ENCODE measurements around the gene SLC31A2.

Gene SLC31A2

DNA sequence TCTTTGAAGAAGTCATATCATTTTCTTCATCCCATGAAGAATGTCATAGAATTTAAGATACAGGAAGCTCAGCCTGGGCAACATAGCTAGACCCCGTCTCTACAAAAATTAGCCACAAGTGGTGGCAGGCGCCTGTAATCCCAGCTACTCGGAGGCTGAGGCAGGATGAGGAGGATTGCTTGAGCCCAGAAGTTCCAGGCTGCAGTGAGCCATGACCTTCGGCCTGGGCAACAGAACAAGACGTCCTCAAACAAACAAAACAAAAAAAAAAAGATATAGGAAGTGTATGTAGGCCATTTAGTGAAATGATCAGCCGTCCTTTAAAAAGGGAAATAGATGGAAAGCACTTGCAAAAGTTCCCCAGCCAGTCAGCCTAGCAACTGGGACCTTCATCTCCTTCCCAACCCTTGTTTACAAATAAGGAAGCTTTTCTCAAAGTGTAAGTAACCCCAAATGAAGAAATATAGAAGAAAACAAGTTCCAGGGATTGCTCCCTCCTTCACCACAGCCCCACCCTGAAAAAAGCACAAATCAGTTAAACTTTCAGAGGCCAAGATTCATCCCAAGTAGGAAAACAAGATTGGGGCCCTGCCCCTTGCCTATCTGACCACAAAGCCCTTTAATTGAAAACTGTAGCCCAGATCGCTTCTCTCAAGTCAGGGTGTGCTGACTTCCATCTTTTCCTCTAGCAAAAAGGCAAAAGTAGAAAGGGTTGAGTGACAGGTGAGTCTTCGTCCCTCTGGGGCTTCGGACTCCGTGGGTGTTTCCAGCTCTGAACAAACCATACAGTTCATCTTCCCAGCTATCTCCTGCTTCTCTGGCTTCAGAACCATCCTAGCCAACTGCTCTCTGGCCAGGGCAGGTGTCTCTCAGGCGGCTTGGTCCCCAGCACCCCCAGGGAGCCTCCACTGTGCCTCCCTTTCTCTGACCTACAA is 1.2 kb downstream of the SLC31A2 start:
- no peak for DNase-seq

DNA sequence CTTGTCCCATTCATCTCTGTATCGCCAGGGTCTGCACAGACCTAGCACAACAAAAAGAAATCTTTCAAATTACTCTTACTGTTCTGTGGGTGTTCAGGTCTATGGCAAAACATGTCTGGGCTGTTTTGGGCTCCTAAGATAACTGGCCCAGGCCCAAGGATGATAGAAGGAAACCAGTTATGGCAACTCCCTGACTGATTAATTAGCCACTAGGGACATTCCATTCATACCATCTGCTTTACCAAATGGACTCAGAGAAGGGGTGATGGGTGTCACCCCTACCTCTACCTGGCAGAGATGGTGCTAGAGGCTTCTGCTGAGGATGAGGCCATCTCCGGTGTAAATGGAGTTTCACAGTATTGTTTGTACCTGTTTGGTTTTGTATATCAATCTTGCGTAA is 1.9 kb downstream of the SLC31A2 start:
- no peak for DNase-seq

GRCh38 chr9:113153599-113153998 is 2.8 kb downstream of the SLC31A2 start:
- no peak for DNase-seq

GRCh38 chr9:113154471-113154870 is 3.7 kb downstream of the SLC31A2 start:
- no peak for DNase-seq

- DNase-seq, result no peak
These were observed 4.1 kb downstream of the SLC31A2 start for GRCh38 chr9:113154946-113155345.

DNA sequence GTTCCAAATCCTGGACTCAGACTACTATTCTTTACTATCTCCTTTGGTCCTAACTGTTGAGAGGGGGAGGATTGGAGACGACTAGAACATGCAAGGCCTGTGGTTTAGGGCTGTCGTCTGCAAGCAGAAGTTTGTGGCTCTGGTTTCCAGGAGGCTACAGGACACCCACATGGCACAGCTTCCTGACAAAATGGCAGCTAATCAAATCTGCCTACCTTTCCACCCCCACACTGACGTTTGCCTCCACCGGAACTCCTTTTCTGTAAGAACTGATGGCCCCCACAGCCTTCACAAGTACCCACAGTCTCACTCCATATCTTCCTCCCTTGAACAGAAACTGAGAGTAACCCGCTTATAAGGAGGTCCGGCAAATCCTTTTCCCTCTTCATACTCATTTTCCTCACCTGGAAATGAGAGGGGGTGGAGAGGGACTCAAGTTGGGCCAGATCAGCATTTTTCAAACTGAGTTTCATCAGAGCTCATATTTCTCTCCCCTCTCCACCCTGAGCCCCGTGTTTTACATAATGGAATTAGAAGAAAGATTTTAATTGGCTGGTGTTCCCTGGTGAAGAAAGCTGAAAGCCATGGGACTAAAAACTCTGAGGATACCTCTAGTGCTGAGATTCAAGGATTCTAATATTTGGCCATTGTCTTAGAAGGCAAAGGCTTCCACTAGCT is 5.2 kb downstream of the SLC31A2 start:
- peak; percentile 25 to 50 for DNase-seq

DNA sequence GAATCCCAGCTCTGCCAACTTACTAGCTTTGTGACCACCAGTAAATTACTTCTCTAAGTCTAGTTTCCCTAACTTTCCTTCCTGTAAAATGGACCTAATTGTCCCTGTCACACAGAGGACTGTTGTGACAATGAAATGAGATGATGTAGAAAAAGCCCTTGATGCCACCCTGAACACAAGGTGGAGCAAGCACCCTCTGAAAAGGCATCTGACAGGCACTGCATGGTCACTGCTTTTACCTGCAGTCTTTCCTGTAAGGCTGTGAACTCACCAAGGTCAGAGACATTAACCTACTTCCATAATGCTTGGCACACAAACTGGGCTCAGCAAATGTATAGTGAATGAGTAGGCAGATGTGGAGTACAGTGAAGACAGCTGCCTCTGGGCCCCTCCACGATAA is 6.1 kb downstream of the SLC31A2 start:
- DNase-seq, result no peak

DNA sequence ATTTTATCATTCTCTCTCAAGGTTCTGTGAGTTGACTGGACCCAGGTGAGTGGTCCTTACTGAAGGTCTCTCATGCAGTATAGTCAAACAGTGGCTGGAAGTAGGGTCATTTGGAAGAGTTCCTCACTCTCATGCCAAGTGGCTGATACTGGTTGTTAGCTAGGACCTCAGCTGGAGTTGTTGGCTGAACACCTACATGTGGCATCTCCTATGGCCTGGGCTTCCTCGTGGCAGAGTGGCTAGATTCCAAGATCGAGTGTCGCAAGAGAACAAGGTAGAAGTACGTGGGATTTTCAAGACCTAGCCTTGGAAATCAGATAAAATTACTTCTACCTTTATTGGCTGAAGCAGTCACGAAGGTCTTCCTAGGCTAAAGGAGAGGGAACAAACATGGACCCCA is 7.6 kb downstream of the SLC31A2 start:
- DNase-seq, result no peak

- no peak for DNase-seq
These were observed 9.8 kb downstream of the SLC31A2 start for GRCh38 chr9:113160571-113160970.

GRCh38 chr9:113163001-113163400 is 12.2 kb downstream of the SLC31A2 start:
- DNase-seq, result no peak

DNA sequence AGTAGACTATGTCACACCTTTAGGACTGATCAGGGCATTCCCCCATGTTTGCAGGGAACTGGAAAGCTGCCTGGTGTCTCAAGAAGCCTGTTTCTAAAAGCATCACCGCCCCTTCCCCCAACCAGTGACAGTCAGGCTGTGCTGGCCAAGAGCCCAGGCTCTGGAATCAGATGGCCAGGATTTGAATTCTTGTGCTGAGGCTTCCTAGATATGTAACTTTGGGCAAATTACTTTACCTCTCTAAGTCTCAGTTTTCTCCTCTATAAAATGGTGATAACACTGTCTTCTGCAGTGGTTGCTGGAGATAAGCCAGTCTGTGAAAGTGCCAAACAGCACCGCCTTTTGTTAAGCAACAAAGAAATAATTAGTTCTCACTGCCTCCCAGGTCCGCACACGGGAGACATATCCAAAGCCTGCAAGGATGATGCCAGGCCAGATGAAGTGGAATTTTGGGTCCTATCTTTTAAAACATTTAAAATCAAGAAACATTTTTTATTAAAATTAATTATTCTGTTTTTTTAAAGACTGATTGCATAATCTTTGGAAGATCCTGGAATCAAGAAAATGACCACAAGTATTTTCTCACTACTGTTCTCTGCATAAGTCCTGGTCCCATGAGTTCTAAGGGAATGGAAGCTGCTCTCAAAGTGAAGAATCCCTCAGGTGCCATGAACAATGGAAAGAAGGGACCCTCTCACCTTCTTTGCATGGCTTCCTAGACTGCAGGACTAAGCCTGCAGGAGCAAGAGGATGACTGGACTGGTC is 13.9 kb downstream of the SLC31A2 start:
- DNase-seq, result no peak

DNA sequence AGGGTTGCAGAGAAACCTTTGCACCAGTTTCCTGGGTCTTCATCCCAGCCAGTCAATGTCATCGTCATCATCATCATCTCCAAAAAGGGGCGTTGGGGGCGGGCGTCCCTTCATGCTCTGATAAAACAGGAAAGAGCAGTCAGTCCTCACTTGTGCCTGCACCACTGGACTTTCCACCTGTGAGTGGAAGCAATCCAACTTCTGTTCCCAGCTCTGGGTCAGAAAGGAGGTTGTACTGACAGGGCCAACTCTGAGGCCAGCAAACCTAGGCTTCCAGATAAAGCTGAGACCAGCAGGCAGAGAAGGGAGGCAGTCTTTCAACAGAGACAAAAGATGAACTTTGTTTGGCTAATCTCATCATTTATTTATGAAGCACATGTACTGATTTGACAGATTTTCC is 15.2 kb downstream of the SLC31A2 start:
- DNase-seq, result no peak

DNA sequence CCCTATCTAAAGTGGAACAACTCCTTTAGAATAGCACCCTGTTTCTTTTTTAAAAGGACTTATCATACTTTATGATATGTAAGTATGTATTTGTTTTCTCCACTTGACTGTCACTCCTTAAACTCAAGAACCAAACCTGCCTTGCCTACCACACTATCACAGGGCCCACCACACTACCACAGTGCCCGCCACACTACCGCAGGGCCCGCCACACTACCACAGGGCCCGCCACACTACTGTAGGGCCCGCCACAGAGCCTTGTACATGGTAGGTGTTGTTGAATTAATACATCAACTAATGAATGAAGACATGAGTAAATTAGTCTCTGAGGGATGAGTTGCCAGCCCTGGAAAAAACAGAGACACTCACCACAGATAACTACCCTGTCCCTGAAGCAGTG is 18.0 kb downstream of the SLC31A2 start:
- DNase-seq, result no peak

GRCh38 chr9:113173341-113173740 is 22.5 kb downstream of the SLC31A2 start:
- DNase-seq, result no peak

DNA sequence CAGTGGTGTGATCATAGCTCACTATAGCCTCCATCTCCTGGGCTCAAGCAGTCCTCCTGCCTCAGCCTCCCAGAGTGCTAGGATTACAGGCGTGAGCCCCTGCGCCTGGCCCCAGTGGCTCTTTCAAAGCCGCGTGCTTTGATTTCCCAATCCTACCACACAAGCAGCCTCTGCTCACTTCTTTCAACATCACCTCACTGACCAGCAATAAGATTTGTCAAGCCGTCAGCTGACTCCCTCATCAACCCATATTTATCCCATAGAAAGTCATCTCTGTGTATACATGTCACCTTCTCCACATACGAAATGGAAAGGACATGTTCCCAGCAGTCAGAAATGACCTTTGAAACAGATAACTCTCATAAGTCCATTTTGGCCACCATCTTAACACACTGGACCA is 26.0 kb downstream of the SLC31A2 start:
- DNase-seq, result no peak

GRCh38 chr9:113177251-113177650 is 26.4 kb downstream of the SLC31A2 start:
- no peak for DNase-seq

GRCh38 chr9:113178087-113178486 is 27.3 kb downstream of the SLC31A2 start:
- no peak for DNase-seq

GRCh38 chr9:113179839-113180238 is 29.0 kb downstream of the SLC31A2 start:
- no peak for DNase-seq

DNA sequence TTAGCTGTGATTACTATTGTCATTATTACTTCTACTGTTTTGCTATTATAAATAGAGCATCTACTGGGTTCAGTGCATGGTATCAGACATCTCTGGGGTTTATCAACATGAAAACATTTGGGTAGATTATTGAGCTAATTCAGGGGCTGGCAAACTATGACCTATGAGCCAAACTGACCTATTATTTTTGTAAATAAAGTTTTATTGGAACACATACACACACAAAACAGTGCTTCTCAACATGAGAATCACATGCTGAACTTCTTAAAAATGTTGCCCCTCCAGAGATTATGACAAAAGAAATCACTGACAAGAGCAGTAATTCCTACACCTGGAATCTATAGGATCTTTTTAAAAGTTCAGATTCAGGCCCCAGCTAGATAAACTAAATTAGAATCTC is 30.4 kb downstream of the SLC31A2 start:
- no peak for DNase-seq

DNA sequence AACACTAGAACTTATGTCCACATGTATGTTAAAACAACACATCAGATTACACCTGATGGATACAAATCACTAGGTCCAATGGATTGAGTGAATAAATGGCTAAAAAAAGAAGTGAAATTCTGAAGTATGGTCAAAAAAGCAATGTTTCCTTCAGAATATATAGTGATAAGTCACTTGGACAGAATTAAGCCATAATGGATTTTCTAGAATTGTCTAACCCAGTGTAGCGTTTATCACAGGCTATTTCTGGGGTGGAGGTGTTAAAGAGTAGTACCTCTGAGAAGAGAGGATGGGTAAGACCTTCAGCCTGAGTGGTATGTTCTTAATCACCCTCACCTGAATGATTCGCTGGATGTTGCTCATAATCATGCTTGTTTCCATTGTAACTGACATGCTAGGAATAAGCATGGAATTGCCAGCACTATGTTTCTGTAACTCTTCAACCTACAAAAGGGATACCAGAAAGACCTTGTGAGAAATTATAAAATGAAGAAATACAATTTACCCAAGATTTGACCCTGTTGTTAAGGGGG is 33.2 kb downstream of the SLC31A2 start:
- DNase-seq, result no peak

- DNase-seq, result no peak
These were observed 33.7 kb downstream of the SLC31A2 start for GRCh38 chr9:113184539-113184938.

DNA sequence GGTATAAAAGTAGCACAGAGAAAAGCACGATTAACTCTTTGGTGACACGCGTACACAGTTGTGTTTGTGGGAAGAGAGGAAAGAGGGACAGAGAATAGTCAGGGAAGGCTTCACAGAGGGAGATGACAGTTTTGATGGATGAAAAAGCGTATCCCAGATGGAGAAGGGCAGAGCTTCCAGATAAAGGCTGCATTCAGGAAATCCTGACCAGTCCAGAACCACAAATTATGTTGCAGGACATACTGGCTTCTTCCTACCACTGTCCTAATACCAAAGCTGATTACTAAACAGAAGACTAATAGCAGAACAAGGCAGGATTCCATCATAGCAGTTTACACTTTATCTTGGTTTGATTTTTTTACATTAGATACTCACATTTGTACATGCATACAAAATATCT is 34.5 kb downstream of the SLC31A2 start:
- DNase-seq, result no peak

DNA sequence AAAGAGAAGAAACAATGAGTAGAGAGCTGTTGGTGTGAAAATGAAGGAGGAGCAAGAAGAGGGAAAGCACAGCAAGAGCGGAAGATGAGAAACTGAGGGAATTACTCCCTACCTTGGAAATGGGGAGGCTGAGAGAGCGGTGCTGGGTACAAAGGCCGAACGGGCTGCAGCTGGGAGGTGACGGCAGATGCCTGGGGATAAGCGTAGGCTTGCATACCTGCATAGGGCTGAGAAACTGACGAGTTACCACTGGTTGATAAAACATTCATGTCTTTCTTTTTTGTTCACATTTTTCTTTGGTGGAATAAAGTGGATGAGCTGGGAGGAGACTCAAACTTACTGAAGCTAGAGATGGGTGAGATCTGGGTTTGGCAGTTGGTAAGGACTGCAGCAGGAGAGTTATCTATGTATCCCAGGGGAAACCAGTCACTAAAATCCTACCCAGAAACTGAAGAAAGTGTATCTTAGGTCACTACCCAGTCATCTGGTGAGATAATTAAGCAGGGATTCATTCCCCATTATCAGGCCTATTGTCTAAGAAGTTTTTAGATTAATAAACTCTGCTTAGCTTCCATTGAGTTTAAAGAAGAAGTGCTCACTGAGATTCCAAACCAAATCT is 35.4 kb downstream of the SLC31A2 start:
- DNase-seq, result no peak

All from activated CD4-positive, alpha-beta T cell treated with anti-CD3 and anti-CD28 coated beads for 4 hours (primary cell).